PFSK-1 (cell line): ENCODE measurements around the gene PXYLP1.

Experiments
- POLR2AphosphoS5 ChIP-seq: IDR thresholded peaks from 2 replicates; pipeline ENCODE4 v1.6.1; 2012; ENCODE audit warnings: low read depth, mild to moderate bottlenecking, control low read depth, low read length, moderate library complexity
- REST ChIP-seq, 2 experiments: IDR thresholded peaks; 2 replicates each; pipeline versions ENCODE4 v1.6.1 to v1.8.0; 2011 to 2012; ENCODE audit warnings: low read depth in 2 of 2, low read length in 2 of 2, control low read depth in 1 of 2, inconsistent platforms in 1 of 2, mild to moderate bottlenecking in 1 of 2, moderate library complexity in 1 of 2; ENCODE audit not compliant: insufficient read depth in 1 of 2

- TF ChIP-seq REST (IDR thresholded peaks at IDR 0.05; ENCODE audit: insufficient read depth in 1 of 2, low read depth in 2 of 2, low read length in 2 of 2) (no peak), POLR2AphosphoS5 (no peak)
Measured at GRCh38 chr3:141323936-141324704, 92.5 kb downstream of the PXYLP1 start.
